MCF 10A (cell line): ENCODE results near the gene EIF1AD. TPM values are rescaled to one million over a fixed set of nuclear protein-coding genes. Genes with fewer than 3 reads are reported as not detected.
A peak's percentile ranks its signal among the peaks of the same experiment; 100 is the strongest.

Experiments
- BruUV-seq: library from RNA; stranded (reverse); fragments of 400-500 nt; replicated peaks from 2 replicates; lab custom pipeline; 2021; lab: Mats Ljungman, UMichigan
- CTCF ChIA-PET: fragments of 300-600 bp; sonication (Branson Sonifier 250); formaldehyde crosslinking; extraction: SDS; loops from one replicate; lab custom pipeline; 2021; ENCODE audit warnings: antibody characterized with exemption, inconsistent platforms; lab: Yijun Ruan, JAX
- POLR2A ChIA-PET: fragments of 300-600, 350-650 bp; sonication (Branson Sonifier 250); formaldehyde crosslinking; extraction: SDS; loops from one replicate; lab custom pipeline; 2020; ENCODE audit warnings: antibody characterized with exemption, inconsistent platforms; lab: Yijun Ruan, JAX
- DNase-seq: peaks from one replicate; pipeline ENCODE4 v3.0.0-alpha.2; 2018; ENCODE audit not compliant: unreplicated experiment
- H3K27ac Mint-ChIP-seq: one replicate; pipeline ENCODE4 v1.8.0; 2022; ENCODE audit warnings: mild to moderate bottlenecking, low read depth, mixed read lengths; ENCODE audit not compliant: unreplicated experiment
- H3K27me3 Mint-ChIP-seq: one replicate; pipeline ENCODE4 v1.8.0; 2022; ENCODE audit warnings: mixed read lengths; ENCODE audit not compliant: insufficient read depth, unreplicated experiment
- H3K36me3 Mint-ChIP-seq: one replicate; pipeline ENCODE4 v1.8.0; 2022; ENCODE audit warnings: mild to moderate bottlenecking, moderate library complexity, mixed read lengths; ENCODE audit not compliant: insufficient read depth, unreplicated experiment
- H3K4me1 Mint-ChIP-seq: one replicate; pipeline ENCODE4 v1.8.0; 2022; ENCODE audit warnings: mixed read lengths; ENCODE audit not compliant: insufficient read depth, unreplicated experiment
- H3K4me3 Mint-ChIP-seq: one replicate; pipeline ENCODE4 v1.8.0; 2022; ENCODE audit warnings: mild to moderate bottlenecking, moderate library complexity, mixed read lengths; ENCODE audit not compliant: unreplicated experiment
- H3K9me3 Mint-ChIP-seq: one replicate; pipeline ENCODE4 v1.8.0; 2022; ENCODE audit warnings: mixed read lengths; ENCODE audit not compliant: unreplicated experiment
- CTCF ChIP-seq: fragments of 200-600 bp; IDR thresholded peaks from one replicate; pipeline ENCODE4 v1.8.0; 2022; ENCODE audit warnings: antibody characterized with exemption, mild to moderate bottlenecking; ENCODE audit not compliant: unreplicated experiment
- intact Hi-C: fragments of 100-400 bp; cut with micrococcal nuclease; formaldehyde crosslinking; loops from 2 replicates; pipeline ENCODE4 v1.14.1; 2022
- total RNA-seq: library from RNA; stranded (reverse); gene quantifications from 2 replicates; pipeline ENCODE4 v1.2.3, GENCODE V29; 2022

EIF1AD gene
- total RNA-seq, 1 experiment from 2014 or later: 21.7 TPM

DNA sequence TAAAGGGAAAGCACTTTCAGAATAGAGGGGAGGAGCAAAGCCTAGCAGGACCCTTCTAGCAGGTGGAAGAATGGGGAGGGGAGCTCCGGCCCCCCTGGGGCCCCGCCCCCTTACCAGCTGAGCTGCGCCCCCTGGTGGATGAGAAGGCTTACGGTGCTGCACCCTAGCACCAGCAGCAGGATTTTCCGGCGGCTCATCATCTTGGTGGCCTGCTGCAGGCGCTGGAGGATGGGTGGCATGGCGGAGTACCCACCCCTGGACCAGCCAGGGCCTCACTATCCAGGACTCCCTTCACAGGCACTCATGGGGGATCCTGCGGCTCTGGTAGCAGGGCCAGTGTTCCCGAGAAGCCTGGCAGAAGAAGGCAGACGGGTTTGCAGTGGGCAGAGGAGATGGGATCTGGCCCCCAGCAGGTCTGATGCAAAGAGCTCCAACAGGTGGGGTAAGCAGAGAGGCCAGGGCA lies 43.3 kb upstream of the EIF1AD start:
- DNase-seq: peak; percentile 78
- no peak overlapping the region for H3K27ac Mint-ChIP-seq
- H3K27me3 Mint-ChIP-seq: no peaks in the 10 kb centered on the region
- POLR2A ChIA-PET: interaction anchor here (0.8 to 1.5 kb wide), 4 partner anchors 43 to 280 kb away, joined by 3 to 6 read pairs (median 6); partner anchors contain the start of genes BANF1, EIF1AD and MUS81
- CTCF ChIA-PET: interaction anchor here (0.5 to 3.0 kb wide), 31 partner anchors 9 to 1724 kb away, joined by 3 to 32 read pairs (median 4); partner anchors contain the start of genes BANF1, CATSPER1, CST6 and EIF1AD
- BruUV-seq: no TSS peak
- TF ChIP-seq CTCF: peak; percentile 86
- no peaks in the 10 kb centered on the region for H3K9me3 Mint-ChIP-seq
- H3K36me3 Mint-ChIP-seq: no peaks in the 10 kb centered on the region
- no peak overlapping the region for H3K4me3 Mint-ChIP-seq
- no peaks in the 10 kb centered on the region for H3K4me1 Mint-ChIP-seq
- intact Hi-C loops: no loop called here

GRCh38 chr11:66044757-66045156 lies 42.8 kb upstream of the EIF1AD start:
- intact Hi-C loops: no loop called here
- H3K36me3 Mint-ChIP-seq: no peaks in the 10 kb centered on the region
- H3K27ac Mint-ChIP-seq: no peak overlapping the region
- H3K27me3 Mint-ChIP-seq: no peaks in the 10 kb centered on the region
- no peaks in the 10 kb centered on the region for H3K4me1 Mint-ChIP-seq
- ChIA-PET POLR2A (interaction anchor here (0.6 to 1.5 kb wide), 5 partner anchors 42 to 184 kb away, joined by 3 to 6 read pairs (median 6); partner anchors contain the start of genes BANF1, EIF1AD, FOSL1 and MUS81), CTCF (interaction anchor here (0.6 to 3.0 kb wide), 27 partner anchors 9 to 1033 kb away, joined by 3 to 32 read pairs (median 4); partner anchors contain the start of genes BANF1, CATSPER1, CST6 and EIF1AD)
- no peak for DNase-seq
- H3K9me3 Mint-ChIP-seq: no peaks in the 10 kb centered on the region
- TF ChIP-seq CTCF: no peak
- H3K4me3 Mint-ChIP-seq: no peak overlapping the region
- no TSS peak for BruUV-seq

DNA sequence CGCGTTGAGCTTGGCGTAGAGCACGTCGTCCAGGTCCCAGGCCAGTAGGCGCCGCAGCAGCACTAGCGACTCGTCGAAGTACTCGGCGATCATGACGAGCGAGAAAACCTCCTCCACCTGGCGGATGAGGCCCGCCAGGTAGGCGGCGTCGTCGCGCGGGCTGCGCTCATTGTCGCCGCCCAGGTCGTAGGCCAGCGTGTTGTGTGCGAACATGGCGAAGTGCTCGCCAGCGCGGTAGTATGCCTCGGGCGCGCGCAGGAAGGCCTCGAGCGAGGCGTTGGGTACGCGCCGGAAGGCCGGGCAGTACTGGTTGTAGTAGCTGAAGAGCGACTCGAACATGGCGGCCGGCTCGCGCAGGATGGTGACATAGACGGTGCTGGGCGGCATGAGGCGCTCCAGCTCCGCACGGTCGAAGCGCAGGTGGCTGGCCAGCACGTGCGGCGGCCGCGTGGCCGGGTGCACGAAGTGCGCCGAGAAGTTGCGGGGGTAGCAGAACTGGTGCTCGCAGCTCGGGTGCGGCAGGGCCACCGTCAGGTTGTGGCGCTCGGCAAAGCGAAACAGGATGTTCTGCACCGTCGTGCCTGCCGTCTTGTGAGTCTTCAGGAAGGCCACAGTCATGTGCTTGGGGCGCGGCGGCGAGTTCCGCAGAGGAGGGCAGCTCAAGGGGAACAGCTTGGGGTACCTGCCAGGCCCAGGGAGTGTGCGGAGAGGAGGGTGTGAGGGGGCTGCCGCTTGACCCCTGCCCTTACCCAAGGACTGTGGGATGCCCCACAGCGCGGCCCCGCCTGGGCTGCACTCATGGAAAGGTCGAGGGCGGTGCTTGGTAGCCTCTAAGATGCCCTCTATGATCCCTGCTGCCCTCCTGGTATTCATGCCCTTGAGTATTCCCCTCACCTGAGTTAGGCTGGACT lies 41.3 kb upstream of the EIF1AD start:
- BruUV-seq: no TSS peak
- CTCF ChIA-PET: interaction anchor here (1.2 to 3.0 kb wide), 5 partner anchors 7 to 32 kb away, joined by 3 to 32 read pairs (median 5); partner anchors contain the start of genes CATSPER1 and CST6
- intact Hi-C loops: no loop called here
- Mint-ChIP-seq H3K27ac (no peak overlapping the region), H3K27me3 (no peaks in the 10 kb centered on the region), H3K36me3 (no peaks in the 10 kb centered on the region), H3K4me3 (no peak overlapping the region), H3K9me3 (no peaks in the 10 kb centered on the region), H3K4me1 (no peaks in the 10 kb centered on the region)
- POLR2A ChIA-PET: no interaction called here
- TF ChIP-seq CTCF: no peak
- DNase-seq: no peak
